NCI-H1694 treated with DMSO at 0.1 percent for 48 hours (cell line): Measurements from ENCODE around the gene DDI2.
"Not testable (repeated sequence)": the region's sequence is repeated elsewhere in the genome, so short reads cannot be mapped to it uniquely, and the experiment has no call there.

Experiments used
- DNase-seq: peaks from one replicate; lab custom pipeline; 2025; lab: John Stamatoyannopoulos, UW

DDI2 gene

DNA sequence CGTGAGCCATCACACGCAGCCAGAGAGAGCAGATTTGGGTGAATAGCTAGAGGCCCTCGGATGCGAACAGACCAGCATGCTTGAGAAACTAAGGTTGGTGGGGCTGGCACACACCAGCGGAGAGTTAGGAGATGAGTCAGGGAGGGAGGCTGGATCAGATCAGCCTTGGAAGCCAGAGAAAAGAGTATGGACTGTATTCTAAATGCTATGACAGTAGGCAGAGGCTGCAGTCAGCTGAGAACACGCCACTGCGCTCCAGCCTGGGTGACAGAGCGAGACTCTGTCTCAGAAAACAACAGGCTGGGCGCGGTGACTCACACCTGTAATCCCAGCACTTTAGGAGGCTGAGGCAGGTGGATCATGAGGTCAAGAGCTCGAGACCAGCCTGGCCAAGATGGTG is 62.9 kb downstream of the DDI2 start:
- DNase-seq = no peak

DNA sequence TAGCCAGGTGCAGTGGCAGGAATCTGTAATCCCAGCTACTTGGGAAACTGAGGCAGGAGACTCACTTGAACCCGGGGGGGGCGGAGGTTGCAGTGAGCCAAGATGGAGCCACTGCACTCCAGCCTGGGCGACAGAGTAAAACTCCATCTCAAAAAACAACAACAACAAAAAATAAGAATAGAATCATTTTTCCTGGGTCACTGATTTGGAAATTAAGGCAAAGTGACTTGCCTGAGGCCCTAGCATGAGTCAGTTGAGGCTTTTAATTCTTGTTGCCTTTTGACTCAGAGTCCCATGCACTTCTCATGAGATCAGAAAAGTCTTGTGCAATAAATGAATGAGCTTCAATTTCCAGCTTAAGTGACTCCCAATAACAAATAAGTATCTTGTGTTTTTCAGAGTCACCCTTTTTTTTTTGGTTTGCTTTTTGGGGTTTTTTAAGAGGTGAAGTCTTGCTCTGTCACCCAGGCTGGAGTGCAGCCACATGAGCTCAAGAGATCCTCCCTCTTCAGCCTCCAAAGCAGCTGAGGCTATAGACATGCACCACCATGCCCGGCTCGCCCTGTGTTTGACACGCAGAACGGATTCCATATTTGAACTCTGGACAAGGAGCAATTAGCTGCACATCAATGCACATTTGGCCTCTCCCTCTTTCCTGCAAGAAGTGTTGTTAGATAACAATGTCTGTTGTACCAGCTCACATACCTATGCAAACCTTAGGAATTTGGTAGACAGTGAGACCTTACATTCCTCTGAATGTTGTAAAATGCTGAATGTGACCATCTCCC is 63.5 kb downstream of the DDI2 start:
- no peak for DNase-seq

DNA sequence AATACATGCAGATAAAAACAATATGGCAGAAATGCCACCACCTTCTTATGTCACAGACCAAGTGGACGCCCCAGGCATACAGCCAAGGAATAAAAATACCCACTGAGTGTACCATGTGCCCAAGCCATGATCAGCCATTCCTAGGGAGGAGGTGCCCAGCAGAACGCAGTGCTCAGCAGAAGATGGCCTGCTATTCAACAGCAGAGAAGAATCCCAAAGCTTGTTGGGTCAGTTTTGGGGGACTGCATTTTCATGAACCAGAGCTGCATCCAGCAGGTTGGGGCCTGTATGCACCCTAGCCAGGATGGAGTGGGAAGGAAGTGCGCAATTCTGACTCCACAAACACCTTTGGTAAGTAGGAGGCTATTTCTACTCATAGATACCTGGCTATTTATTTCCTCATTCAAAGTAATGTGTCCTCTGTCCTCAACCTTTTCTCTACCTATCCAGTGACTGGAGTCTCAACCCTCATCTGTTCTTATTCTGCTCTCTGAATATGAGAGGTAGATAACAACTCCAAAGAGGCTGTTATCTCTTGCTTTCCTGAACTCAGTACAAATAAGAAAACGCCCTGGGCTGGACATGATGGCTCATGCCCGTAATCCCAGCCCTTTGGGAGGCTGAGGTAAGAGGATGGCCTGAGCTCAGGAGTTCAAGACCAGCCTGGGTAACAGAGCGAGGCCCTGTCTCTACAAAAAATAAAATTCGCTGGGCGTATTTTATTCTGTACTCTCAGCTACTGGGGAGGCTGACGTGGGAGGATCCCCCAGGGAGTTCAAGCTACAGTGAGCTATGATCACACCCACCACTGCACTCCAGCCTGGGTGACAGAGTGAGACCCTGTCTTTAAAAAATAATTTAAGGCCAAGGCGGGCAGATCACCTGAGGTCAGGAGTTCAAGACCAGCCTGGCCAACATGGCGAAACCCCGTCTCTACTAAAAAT is 64.4 kb downstream of the DDI2 start:
- DNase-seq = no peak

DNA sequence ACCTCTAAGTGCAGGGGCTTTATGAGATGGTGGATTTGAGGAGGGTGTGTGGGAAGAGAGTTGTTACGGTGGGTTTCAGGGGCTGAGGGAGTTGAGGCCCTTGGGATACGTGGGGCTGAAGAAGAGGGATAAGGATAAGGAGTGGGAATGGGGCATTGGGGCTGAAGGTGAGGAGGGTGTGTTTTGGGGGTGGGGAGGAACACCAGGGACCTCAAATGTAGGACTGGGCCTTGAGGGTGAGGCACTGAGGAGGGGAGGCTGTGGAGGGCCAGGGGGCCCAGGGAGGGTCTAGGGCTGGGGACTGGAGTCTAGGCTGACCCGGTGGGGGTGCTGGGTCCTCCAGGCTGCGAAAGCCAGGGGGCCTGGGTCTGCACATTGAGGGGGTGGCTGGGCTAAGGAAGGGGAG is 65.7 kb downstream of the DDI2 start:
- DNase-seq = no peak

DNA sequence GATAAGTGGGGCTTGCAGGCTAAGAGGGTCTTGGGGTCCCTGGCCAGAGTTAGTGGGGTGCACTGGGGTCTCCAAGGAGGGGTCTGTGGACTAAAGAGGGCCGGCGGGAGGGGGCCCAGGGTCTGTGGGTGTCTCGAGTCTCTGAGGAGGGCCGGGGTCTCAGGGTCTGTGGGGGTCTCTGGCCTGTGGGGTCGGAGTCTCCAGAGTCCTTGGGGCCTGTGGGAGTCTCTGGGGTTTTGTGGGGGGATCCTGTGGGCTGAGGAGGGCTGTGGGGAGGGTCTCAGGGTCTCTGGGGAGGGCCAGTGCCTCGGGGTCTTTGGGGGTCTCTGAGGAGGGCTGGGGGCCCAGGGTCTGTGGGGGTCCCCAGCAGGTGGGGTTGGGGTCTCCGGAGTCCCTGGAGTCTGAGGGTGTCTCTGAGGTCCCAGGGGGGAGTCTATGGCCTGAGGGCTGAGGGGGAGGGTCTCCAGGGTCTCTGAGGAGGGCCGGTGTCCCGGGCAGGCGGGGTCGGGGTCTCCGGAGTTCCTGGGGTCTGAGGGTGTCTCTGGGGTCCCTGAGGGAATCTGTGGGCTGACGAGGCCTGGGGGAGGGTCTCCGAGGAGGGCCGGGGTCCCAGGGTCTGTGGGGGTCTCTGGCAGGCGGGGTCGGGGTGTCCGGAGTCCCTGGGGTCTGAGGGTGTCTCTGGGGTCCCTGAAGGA is 66.2 kb downstream of the DDI2 start:
- no peak for DNase-seq

DNA sequence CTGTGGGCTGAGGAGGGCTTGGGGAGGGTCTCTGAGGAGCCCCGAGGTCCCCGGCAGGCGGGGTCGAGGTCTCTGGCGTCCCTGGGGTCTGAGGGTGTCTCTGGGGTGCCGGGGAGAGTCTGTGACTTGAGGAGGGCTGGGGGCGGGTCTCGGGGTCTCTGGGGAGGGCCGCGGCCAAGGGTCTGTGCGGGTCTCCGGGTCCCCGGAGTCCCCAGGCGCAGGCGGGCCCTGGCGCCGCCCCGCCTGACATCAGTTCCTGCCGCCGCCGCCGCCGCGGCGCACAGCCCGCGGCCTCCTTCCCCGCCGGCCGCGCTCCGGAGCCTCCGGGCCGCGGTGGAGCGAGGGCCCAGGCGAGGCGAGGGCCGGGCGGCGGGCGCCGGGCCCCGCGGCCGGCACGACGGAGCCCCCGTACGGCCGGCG is 66.8 kb downstream of the DDI2 start, which contains the start of gene PLEKHM2:
Gene PLEKHM2 (plus strand): TSS at position 279 of the 420 bp plus-strand sequence. CDS start 239 bp downstream, outside the sequence.
- no peak for DNase-seq

DNA sequence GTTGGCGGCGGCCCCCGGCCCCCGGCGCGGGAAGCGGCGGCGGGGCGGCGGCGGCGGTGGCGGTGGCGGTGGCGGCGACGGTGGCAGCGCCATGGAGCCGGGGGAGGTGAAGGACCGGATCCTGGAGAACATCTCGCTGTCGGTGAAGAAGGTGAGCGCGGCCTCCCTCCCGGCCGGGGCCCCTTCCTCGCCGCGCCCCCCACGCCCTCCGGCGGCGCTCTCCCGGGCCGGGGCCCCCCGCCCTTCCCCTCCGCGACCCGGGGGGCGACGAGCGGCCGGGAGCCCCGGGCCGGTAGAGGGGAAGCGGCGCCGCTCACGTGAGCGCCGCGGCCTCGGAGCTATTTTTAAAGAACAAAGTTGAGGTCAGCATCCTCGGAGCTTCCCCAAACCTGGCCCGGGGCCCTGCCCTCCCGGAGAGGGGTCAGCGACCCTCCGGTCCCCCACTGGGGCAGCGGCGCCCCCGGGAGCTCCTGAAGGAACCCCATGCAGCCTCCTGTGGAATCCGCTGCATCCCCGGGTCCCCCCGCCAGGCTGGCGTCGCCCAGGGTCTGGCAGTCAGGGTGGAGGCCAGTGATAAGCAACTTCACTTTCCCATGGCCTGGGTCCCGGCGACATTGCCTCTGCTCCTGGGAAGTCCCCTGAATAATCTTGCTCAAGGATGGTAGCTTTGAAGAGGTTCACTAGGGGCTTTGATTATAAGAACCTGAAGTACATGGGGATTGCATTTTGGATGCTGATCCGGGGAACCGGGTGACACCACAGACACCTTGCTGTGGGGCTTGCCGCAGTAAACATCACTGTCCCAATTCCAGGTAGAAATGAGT is 67.4 kb downstream of the DDI2 start:
- DNase-seq = no peak

DNA sequence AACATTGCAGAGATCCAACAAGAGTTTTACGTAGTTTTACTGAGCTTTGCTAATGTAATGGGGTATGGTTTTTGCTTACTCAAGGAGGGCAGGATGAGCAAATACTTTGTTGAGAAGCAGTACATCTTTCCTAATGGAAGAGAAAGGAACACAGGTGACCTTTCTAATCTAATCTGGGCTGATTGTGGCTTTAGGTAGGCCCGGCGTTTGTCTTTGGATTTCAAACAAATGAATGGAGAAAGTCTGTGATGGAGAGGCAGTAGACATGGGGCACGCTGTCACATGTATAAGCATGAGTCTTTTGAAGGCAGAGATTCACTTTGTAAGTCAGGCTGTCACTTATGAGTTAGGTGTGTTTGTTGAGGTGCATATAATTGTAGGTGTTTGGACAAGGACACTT is 68.6 kb downstream of the DDI2 start:
- DNase-seq = no peak

DNA sequence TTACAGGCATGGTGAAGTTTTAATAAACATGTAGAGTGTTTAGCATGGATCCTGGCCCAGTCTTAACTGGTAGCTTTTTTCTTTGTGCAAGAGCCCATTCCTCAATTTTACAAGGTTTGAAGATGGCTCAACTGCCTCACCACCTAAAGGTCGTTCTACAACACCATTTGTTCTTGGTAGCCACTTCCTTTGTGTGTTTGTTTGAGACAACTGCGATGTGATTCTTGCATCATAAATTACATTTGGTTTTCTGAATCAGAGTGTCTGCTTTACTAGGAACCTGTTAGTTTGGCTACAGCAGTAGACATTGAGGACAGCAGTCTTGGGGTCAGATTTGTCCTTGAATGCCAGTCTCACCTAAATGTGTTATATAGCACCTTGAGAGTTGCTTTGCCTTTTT is 70.2 kb downstream of the DDI2 start:
- no peak for DNase-seq

DNA sequence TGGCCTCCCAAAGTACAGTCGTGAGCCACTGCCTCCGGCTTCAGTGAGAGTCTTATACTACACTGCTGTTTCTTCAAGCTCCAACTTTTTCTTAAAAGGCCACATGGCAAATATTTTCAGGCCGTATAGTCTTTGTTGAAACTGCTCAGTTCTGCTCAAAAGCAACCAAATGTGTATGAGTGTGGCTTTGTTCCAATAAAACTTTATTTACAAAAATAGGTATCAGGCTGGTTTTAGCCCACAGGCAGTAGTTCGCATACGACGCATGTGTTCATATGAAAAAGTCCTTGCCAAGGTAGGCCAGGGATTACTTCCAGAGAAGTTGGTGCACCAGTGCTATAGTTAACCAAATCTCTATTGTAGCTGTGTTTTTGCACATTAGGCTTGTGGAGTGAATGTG is 73.1 kb downstream of the DDI2 start:
- DNase-seq = no peak

DNA sequence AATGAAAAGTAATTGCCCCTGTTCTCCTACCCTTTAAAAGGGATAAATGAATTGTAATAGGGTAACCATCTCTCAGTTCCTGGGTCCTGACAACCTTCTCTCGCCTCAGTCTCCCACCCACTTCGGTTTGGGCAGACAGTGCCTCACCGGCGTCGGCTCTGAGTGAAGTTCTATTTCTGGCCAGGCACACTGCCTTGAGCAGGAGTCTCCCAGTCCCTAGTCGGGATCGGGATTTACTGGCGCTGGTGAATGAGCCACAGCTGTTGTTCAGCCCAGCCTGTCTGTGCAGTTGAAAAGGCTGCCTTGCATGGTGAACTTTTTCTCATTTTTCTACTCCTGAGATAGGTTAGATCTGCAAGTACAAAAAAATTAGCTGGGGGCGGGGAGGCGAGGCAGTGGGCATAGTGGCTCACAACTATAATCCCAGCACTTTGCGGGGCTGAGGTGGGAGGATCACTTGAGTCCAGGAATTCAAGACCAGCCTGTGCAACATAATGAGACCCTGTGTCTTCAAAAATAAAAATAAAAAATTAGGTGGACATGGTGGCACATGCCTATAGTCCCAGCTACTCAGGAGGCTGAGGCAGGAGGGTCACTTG is 74.3 kb downstream of the DDI2 start:
- no peak for DNase-seq

DNA sequence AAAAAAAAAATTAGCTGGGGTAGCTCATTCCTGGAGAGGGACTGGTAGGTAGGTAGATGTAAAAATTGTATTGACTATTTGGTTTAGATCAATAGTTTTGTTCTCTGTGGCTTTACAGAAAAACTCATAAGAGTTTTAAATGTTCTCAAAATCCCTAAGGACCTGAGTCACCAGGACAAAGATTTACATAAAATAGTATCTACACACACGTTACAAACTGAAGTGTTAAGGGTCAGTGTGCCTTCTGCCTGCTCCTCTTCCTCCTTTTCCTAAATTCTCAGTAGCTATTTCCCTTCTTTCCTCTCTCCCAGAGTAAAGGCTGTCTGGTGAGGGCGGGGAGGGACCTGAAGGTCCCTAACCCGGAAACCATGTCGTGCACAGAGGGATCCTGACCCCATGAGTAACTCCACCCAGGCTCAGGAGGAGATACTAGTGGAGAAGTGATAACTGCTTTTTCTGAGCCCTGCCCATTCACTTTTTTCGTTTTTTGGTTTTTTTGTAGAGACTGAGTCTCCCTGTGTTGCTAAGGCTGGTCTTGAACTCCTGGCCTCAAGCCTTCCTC is 74.9 kb downstream of the DDI2 start:
- DNase-seq = no peak

DNA sequence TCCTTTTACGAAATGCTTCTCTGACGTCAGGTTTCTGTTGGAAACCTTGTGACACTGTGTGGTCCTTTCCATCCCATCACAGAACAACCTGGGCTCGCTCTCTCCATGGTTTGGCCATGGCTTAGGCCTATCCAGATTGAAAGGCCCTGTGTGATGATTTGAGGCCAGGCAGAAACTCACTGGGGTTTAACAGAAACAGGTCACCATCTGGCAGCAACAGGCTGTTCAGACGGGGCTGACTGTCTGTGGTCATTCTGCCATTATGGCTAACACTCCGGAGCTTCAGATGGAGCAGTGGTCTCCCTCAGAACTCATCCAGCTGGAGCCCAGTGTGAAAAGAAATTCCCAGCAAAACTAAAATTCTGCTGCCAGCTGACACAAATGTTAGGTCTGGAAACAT is 76.1 kb downstream of the DDI2 start:
- no peak for DNase-seq

DNA sequence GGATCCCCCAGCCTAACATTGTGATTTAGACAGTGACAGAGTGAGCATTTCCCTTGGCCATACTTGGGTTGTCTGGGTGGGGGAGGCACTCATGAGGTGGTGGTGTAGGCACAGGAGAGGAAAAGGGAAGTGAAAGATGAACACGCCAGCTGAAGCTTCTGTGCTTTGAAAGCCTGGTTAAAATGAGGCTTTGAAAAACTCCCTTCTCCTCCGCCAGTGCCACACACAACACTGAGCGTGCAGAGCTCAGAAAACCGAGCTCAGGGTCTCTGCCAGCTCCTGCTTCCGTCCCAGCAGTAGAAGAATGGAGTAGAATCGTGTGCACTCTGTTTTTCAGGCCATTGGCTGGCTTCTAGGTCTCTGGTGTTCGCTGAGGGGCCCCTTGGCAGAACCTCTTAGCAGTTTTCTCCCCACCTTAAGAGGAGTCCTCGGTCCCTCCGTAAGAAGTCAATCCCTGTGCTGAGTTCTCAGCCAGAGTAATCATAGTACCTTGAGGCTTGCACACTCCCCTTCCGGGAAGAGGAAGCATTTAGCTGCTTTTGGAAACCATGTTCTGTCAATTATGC is 79.8 kb downstream of the DDI2 start:
- DNase-seq = no peak

DNA sequence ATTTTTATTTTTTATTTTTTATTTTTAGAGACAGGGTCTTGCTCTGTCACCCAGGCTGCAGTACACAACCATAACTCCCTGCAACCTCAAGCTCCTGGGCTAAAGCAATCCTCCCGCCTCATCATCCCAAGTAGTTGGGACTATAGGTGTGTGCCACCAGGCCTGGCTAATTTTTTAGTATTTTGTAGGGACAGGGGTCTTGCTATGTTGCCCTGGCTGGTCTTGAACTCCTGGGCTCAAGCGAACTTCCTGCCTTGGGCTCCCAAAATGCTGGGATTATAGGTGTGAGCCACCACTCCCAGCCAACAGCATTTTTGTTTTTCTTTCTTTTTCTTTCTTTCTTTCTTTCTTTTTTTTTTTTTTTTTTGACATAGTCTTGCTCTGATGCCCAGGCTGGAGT is 80.9 kb downstream of the DDI2 start:
- no peak for DNase-seq

DNA sequence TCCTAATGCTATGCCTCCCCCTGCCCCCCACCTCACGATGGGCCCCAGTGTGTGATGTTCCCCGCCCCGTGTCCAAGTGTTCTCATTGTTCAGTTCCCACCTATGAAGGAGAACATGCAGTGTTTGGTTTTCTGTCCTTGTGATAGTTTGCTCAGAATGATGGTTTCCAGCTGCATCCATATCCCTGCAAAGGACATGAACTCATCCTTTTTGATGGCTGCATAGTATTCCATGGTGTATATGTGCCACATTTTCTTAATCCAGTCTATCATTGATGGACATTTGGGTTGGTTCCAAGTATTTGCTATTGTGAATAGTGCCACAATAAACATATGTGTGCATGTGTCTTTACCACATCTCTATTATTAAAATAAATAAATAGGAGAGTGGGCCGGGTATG is 82.1 kb downstream of the DDI2 start:
- DNase-seq = not testable (repeated sequence)

DNA sequence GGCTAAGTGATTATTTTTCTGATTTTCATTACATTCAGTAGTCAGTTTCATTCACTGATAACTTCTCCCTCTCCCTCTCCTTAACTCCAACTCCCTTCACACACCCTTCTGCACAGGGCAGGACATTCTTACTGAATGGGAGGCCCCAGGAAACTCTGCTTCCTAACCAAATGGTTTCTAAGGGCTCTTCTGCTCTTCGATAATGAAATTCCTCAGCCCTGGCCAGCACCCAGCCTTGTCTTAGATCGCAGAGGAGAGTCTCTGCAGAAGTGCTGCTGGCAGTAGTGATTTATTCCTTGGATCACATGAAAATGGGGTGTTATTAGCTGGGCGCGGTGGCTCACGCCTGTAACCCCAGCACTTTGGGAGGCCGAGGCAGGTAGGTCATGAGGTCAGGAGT is 83.2 kb downstream of the DDI2 start:
- DNase-seq = no peak

DNA sequence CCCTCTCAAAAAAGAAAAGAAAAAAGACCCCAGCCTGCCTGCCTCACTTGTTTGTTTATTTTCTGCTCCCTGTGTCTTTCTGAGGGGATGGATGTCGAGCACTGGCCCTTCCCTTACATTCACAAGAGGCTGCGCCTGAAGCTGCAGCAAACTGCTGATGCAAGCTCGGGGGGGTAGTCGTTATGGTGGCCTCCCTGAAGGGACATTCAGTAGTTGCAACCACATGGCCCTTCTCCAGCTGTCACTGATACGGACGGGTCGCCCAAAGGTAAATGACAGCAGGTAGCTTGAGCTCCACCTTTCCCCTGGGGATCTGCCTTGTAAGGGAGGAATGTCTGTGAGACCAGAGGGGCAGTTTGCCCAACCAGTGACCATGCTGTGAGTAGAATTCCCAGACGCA is 84.5 kb downstream of the DDI2 start:
- DNase-seq = no peak

DNA sequence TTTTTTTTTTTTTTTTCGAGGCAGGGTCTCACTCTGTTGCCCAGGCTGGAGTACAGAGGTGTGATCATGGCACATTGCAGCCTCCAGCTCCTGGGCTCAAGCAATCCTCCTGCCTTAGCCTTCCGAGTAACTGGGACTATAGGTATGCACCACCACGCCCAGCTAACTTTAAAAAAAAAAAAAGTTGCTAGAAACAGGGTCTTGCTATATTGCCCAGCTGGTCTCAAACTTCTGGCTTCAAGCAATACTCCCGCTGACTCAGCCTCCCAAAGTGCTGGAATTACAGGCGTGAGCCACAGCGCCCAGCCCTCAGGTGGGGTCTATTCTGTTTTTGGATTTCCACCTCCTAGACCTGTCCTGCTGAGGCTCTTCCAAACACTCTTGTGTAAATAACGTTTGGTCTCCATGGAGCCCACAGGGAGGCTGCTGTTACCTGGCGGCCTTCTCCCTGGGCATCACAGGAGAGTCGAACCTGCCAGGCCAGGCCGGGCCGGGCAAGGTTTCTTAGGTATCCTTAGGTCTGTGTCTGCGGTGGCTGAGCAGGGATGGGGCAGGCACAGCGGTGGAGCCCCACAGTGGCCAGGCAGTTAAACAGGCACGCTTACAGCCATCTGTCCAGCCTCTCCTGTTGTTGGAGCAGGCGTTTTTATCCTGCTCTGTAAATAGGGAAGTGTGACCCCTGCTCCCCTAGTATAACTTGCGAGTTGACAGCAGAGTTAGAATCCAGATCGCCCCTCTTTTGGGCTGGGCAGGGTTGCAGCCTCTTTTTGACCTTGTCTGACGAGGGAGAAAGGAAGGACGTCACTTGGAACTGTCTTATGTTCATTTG is 85.7 kb downstream of the DDI2 start:
- no peak for DNase-seq

DNA sequence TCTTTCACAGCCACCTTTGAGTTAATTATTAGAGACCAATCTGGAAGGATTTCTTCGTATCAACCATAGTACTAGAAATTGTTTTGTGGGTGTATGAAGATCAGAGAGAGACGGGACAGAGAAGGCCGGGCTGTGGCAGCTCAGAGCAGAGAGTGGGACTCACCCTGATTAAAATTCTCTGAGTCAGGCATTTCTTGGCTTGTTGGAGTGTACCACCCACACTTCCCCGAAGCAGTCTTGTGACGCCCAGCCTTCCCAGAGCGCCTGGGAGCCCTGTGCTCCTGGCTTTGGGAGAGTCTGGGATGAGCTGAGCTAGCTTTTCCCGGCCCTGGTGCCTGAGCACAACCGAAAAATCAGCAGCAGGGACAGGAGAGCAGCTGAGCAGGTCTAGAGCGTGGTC is 86.3 kb downstream of the DDI2 start:
- DNase-seq = no peak
